GM23248 (cell line): ENCODE measurements around the gene OBI1.

ENCODE experiments used
- EZH2 ChIP-seq: fragments of 200-600 bp; sonication (generic); IDR thresholded peaks from 2 replicates; pipeline ENCODE4 v1.6.1; 2018; ENCODE audit warnings: antibody characterized with exemption, mild to moderate bottlenecking; ENCODE audit not compliant: insufficient read depth, poor library complexity, severe bottlenecking
- EZH2phosphoT487 ChIP-seq: fragments of 200-600 bp; sonication (generic); IDR thresholded peaks from 2 replicates; pipeline ENCODE4 v1.6.1; 2018; ENCODE audit warnings: antibody characterized with exemption, moderate library complexity, mild to moderate bottlenecking, low read depth; ENCODE audit not compliant: insufficient read depth

DNA sequence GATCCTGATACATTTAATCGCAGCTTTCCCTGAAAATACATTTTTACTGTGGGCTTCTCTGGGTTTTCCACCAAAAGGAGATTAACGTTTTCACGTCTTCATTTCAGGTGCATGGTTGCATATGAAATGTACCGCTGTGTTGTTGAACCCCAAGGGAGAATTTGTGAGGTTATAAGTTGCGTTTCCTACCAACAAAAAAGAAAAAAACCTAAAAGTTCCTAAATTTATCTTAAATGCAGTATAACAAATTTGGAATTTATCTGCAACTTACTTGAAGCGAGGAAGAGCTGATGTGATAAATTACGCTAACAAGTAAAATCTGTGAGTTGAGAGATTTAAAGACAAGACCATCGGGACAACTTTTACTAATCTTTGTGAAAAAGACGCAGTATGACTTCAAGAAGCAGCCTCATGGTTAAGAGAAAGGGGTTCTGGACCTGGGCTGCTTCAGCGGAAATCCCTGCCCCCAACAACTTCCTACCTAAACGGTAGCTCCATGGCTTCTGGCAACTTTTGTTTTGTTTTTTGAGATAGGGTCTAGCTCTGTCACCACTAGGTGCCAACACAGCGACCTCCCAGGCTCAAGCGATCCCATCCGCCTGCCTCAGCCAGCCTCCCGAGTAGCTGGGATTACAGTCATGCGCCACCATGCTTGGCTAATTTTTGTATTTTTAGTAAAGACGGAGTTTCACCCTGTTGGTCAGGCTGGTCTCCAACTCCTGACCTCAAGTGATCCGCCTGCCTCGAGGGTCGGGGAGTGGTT lies 958 bp upstream of the OBI1 start:
- TF ChIP-seq EZH2phosphoT487 (no peak), EZH2 (no peak)
